ENCODE data around the gene UBR4. TPM values are rescaled to one million over a fixed set of nuclear protein-coding genes. Genes with fewer than 3 reads are reported as not detected.

Gene UBR4
- total RNA-seq, 1 donor from 2014 or later, result 108 TPM

- H3K27me3 Mint-ChIP-seq, result peaks cover 10% of the 10 kb centered on the region
- H3K4me1 Mint-ChIP-seq (ENCODE audit: unreplicated experiment), result peaks cover 7% of the 10 kb centered on the region
- H3K36me3 Mint-ChIP-seq, result no peaks in the 10 kb centered on the region
- no peak for TF ChIP-seq CTCF (conservative IDR thresholded peaks at IDR 0.05)
- no peak overlapping the region for H3K27ac Mint-ChIP-seq
- DNase-seq (ENCODE audit: extremely low spot score, unreplicated experiment), result no peak
- no peak overlapping the region for H3K4me3 Mint-ChIP-seq
- no peaks in the 10 kb centered on the region for H3K9me3 Mint-ChIP-seq
These were observed 166.3 kb downstream of the UBR4 start for GRCh38 chr1:19043579-19044443.

GRCh38 chr1:19042675-19043578 lies 167.1 kb downstream of the UBR4 start:
- Mint-ChIP-seq H3K4me3 (no peak overlapping the region), H3K9me3 (no peaks in the 10 kb centered on the region), H3K4me1 (ENCODE audit: unreplicated experiment) (peaks cover 7% of the 10 kb centered on the region), H3K27me3 (peaks cover 11% of the 10 kb centered on the region), H3K27ac (no peak overlapping the region), H3K36me3 (no peaks in the 10 kb centered on the region)
- no peak for DNase-seq (ENCODE audit: extremely low spot score, unreplicated experiment)
- TF ChIP-seq CTCF (conservative IDR thresholded peaks at IDR 0.05), result no peak

- Mint-ChIP-seq H3K27me3 (peaks cover 15% of the 10 kb centered on the region), H3K9me3 (no peaks in the 10 kb centered on the region), H3K4me3 (no peak overlapping the region), H3K36me3 (no peaks in the 10 kb centered on the region), H3K27ac (no peak overlapping the region), H3K4me1 (ENCODE audit: unreplicated experiment) (peaks cover 11% of the 10 kb centered on the region)
- DNase-seq (ENCODE audit: extremely low spot score, unreplicated experiment), result no peak
- TF ChIP-seq CTCF (conservative IDR thresholded peaks at IDR 0.05), result no peak
These were observed 169.9 kb downstream of the UBR4 start for GRCh38 chr1:19040010-19040680.

GRCh38 chr1:19038732-19039131 lies 171.3 kb downstream of the UBR4 start:
- Mint-ChIP-seq H3K27me3 (peaks cover 15% of the 10 kb centered on the region), H3K4me1 (ENCODE audit: unreplicated experiment) (peaks cover 11% of the 10 kb centered on the region), H3K36me3 (no peaks in the 10 kb centered on the region), H3K27ac (no peak overlapping the region), H3K9me3 (no peaks in the 10 kb centered on the region), H3K4me3 (no peak overlapping the region)
- DNase-seq (ENCODE audit: extremely low spot score, unreplicated experiment), result no peak
- TF ChIP-seq CTCF (conservative IDR thresholded peaks at IDR 0.05), result no peak

- peaks cover 19% of the 10 kb centered on the region for H3K27me3 Mint-ChIP-seq
- H3K4me1 Mint-ChIP-seq (ENCODE audit: unreplicated experiment), result peaks cover 11% of the 10 kb centered on the region
- DNase-seq (ENCODE audit: extremely low spot score, unreplicated experiment), result no peak
- H3K9me3 Mint-ChIP-seq, result no peaks in the 10 kb centered on the region
- no peaks in the 10 kb centered on the region for H3K36me3 Mint-ChIP-seq
- TF ChIP-seq CTCF (conservative IDR thresholded peaks at IDR 0.05), result no peak
- no peak overlapping the region for H3K4me3 Mint-ChIP-seq
- no peak overlapping the region for H3K27ac Mint-ChIP-seq
These were observed 172.0 kb downstream of the UBR4 start for GRCh38 chr1:19038096-19038495.

Data from type B pancreatic cell (in vitro differentiated cells).